Smooth muscle cell (in vitro differentiated cells): ENCODE results near the gene EOMES. TPM values are rescaled to one million over a fixed set of nuclear protein-coding genes. Genes with fewer than 3 reads are reported as not detected.

ENCODE experiments used
- DNase-seq: peaks from one replicate; lab custom pipeline; 2025; ENCODE audit not compliant: unreplicated experiment; lab: John Stamatoyannopoulos, UW
- H2AFZ ChIP-seq: fragments of 200-600 bp; sonication (generic); 2 replicates; pipeline ENCODE4 v1.6.0; 2016; ENCODE audit warnings: antibody characterized with exemption, low read depth, mild to moderate bottlenecking
- H3F3A ChIP-seq: fragments of 200-600 bp; sonication (generic); 2 replicates; pipeline ENCODE4 v1.6.0; 2017; ENCODE audit warnings: antibody characterized with exemption, low read depth
- H3K27ac ChIP-seq: fragments of 200-600 bp; sonication (generic); 2 replicates; pipeline ENCODE4 v1.5.1; 2016; ENCODE audit warnings: low read depth, mild to moderate bottlenecking
- H3K27me3 ChIP-seq: fragments of 200-600 bp; sonication (generic); 2 replicates; pipeline ENCODE4 v1.6.1; 2016; ENCODE audit warnings: low read depth, mild to moderate bottlenecking
- H3K36me3 ChIP-seq: fragments of 200-600 bp; sonication (generic); 2 replicates; pipeline ENCODE4 v1.5.1; 2016; ENCODE audit warnings: low read depth
- H3K4me1 ChIP-seq: fragments of 200-600 bp; sonication (generic); 2 replicates; pipeline ENCODE4 v1.5.1; 2016; ENCODE audit warnings: low read depth
- H3K4me2 ChIP-seq: fragments of 200-600 bp; sonication (generic); 2 replicates; pipeline ENCODE4 v1.6.0; 2016; ENCODE audit warnings: mild to moderate bottlenecking
- H3K4me3 ChIP-seq: fragments of 200-600 bp; sonication (generic); 2 replicates; pipeline ENCODE4 v1.5.1; 2016; ENCODE audit warnings: mild to moderate bottlenecking
- H3K79me2 ChIP-seq: fragments of 200-600 bp; sonication (generic); 2 replicates; pipeline ENCODE4 v1.6.0; 2016; ENCODE audit warnings: low read depth, mild to moderate bottlenecking
- H3K9ac ChIP-seq: fragments of 200-600 bp; sonication (generic); 2 replicates; pipeline ENCODE4 v1.6.0; 2016; ENCODE audit warnings: low read depth
- H3K9me3 ChIP-seq: fragments of 200-600 bp; sonication (generic); replicated peaks from 2 replicates; pipeline ENCODE4 v1.5.1; 2016; ENCODE audit warnings: low read depth
- H4K20me1 ChIP-seq: fragments of 200-600 bp; sonication (generic); 2 replicates; pipeline ENCODE4 v1.6.0; 2016; ENCODE audit warnings: low read depth
- CTCF ChIP-seq: fragments of 200-600 bp; sonication (generic); IDR thresholded peaks from 2 replicates; pipeline ENCODE4 v1.5.1; 2017; ENCODE audit warnings: borderline replicate concordance, mild to moderate bottlenecking, antibody characterized with exemption; ENCODE audit not compliant: insufficient read depth, poor library complexity, severe bottlenecking
- WGBS: methylation state at CpG from one replicate; pipeline ENCODE4 v1.1.7; 2016; ENCODE audit warnings: low lambda C conversion rate; 5-methylcytosine and 5-hydroxymethylcytosine counted together
- polyA plus RNA-seq: library from polyadenylated mRNA; unstranded; fragments of >200 nt; fragmentation: Nextera tagmentation; extraction: Ambion mirVana; gene quantifications from 2 replicates; pipeline ENCODE4 v1.2.1, GENCODE V29; 2016
- total RNA-seq: library from RNA; depleted of rRNA; stranded (reverse); fragments of >200 nt; gene quantifications from 2 replicates; pipeline ENCODE4 v1.2.3, GENCODE V29; 2014

The EOMES gene
- total and polyA plus RNA-seq, 2 experiments from 2014 or later, result not detected

DNA sequence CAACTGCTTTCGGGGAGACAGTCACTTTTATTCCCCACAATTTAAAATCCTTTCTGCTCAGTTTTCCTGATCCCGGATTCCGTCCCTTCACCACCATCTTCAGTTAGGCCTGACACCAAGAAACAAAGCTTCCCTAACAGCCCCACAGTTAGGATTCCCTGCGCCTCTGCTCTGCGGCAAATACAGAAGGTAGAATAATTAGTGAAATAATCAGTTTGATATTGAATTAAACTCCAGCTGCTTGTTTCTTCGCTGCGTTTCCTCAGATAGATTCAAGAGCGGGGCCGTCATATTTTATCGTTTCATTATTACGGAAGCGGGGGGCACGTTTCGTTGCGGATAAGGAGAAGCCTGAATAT is 1.3 kb upstream of the EOMES start:
- Histone ChIP-seq H3K27me3 (peaks cover 100% of the 10 kb centered on the region), H3K4me3 (peak overlapping the region; percentile 13), H3K9me3 (no peaks in the 10 kb centered on the region), H3K36me3 (no peaks in the 10 kb centered on the region), H3F3A (no peaks in the 10 kb centered on the region), H3K4me2 (peak overlapping the region; percentile 28), H3K4me1 (peaks cover 25% of the 10 kb centered on the region), H3K27ac (no peak overlapping the region), H2AFZ (no peak overlapping the region), H3K79me2 (no peaks in the 10 kb centered on the region), H3K9ac (no peak overlapping the region), H4K20me1 (no peaks in the 10 kb centered on the region)
- no peak for DNase-seq
- WGBS, result 7% methylated on average over 15 of the region's 15 CpGs
- no peak for TF ChIP-seq CTCF

DNA sequence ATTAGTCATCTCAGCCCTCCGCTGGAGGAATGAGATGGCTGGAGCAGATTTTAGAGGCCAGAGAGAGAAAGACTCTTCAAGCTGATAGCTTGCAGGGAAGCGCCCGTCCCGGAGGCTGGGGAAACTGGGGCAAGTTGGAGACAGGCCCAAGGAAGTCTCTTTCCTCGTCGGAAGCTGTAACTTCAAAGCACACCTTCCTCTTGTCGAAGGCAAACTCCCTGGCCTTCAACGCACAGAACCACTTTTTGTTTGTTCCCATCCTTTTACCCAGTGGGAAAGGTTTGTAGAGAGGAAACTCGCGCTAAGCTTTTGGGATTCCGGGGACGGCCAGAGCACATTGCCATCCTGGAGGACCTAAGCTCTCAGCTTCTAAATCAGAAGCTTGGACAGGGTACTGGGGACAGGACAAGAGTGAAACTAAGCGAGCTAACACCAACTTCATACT is 900 bp upstream of the EOMES start:
- H2AFZ ChIP-seq, result no peak overlapping the region
- H3K79me2 ChIP-seq, result no peaks in the 10 kb centered on the region
- no peak overlapping the region for H3K27ac ChIP-seq
- H4K20me1 ChIP-seq, result no peaks in the 10 kb centered on the region
- no peaks in the 10 kb centered on the region for H3K36me3 ChIP-seq
- no peak overlapping the region for H3K4me3 ChIP-seq
- DNase-seq, result no peak
- no peaks in the 10 kb centered on the region for H3K9me3 ChIP-seq
- H3F3A ChIP-seq, result no peaks in the 10 kb centered on the region
- H3K4me1 ChIP-seq, result peaks cover 21% of the 10 kb centered on the region
- H3K27me3 ChIP-seq, result peaks cover 100% of the 10 kb centered on the region
- 4% methylated on average over 13 of the region's 13 CpGs for WGBS
- no peak overlapping the region for H3K9ac ChIP-seq
- TF ChIP-seq CTCF, result no peak
- no peak overlapping the region for H3K4me2 ChIP-seq

DNA sequence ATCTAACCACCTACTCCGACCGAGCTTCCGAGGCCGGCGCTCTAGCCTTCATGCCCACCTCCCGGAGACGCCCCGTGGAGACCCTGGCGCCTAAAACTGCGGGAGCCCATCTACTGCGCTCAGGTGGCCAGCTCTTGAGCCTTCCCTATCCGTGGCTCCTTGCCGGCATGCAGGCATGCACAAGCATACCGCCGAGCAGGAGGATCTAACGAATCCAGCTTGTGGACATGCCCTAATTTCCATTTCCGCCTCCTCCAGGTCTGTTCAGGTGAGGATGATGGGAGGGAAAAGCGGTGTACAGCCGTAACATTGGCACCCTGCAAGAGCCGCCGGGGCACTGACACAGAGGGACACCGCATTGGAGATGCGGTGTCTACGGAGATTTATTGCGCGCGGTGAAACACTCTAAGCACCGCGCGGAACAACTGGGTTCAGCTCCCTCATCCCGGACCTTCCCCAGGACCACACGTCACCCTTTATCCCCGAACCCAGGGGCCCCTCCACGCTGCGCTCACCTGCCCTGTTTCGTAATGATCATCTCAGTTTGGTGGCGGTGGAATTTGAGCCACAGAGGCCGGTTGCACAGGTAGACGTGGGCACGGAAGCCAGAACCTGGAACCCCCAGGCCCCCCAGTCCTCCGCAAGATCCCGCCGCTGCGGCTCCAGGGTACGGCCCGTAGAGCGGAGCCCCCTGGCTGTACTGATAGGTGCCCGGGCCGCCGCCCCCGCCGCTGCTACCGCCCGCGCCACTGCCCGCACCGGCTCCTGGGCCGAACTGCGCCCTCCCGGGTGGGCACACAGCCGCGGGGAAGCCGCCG is 1.0 kb downstream of the EOMES start:
- no peak for DNase-seq
- Histone ChIP-seq H3K4me1 (peaks cover 20% of the 10 kb centered on the region), H3K27ac (no peak overlapping the region), H3K9me3 (no peaks in the 10 kb centered on the region), H4K20me1 (no peaks in the 10 kb centered on the region), H3K9ac (no peak overlapping the region), H3K4me3 (peak overlapping the region; percentile 36), H3K79me2 (no peaks in the 10 kb centered on the region), H3K4me2 (peak overlapping the region; percentile 82), H2AFZ (no peak overlapping the region), H3K27me3 (peaks cover 100% of the 10 kb centered on the region), H3F3A (no peaks in the 10 kb centered on the region), H3K36me3 (no peaks in the 10 kb centered on the region)
- 2% methylated on average over 63 of the region's 64 CpGs for WGBS
- TF ChIP-seq CTCF, result no peak
